ENCODE measurements around the gene NINJ1. TPM values are rescaled to one million over a fixed set of nuclear protein-coding genes. Genes with fewer than 3 reads are reported as not detected.
A peak's percentile ranks its signal among the peaks of the same experiment; 100 is the strongest.

Gene NINJ1
- total and polyA plus RNA-seq, 2 of the 8 experiments (the other 6 are each of a cell fraction or from before 2014, with no cell fraction given), result 28.2 to 65.6 TPM

DNA sequence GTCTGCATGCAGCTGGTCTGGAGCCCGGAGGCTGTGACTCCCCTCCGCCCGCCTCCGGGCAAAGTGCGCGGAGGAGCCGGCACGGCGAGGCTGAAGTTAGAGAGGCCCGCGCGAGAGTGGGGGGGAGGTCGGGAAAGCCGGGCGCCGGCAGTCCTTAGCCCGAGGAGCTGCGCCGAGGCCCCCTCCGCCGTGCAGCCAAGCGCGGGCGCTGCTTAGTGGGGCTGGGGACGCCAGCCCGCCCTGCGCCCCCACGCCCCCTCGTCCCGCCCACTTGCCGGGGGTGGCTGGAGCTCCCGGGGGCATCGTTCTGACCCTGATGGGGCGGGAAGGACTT lies 403 bp downstream of the NINJ1 start:
- Histone ChIP-seq H2BK12ac (ENCODE audit: low read depth, low read length) (no peak overlapping the region), H2AK5ac (ENCODE audit: low read depth, low read length) (no peak overlapping the region), H3K79me1 (ENCODE audit: low read depth, low read length) (peaks cover 9% of the 10 kb centered on the region; the same call in 1 of the 2 replicates), H3K23ac (ENCODE audit: insufficient read length) (no peak overlapping the region), H4K91ac (replicated peaks; ENCODE audit: insufficient read length, low read length) (no peak overlapping the region), H2AFZ (ENCODE audit: low read length) (no peak overlapping the region), H3K18ac (ENCODE audit: extremely low read depth, low read length) (no peak overlapping the region; the same call in 1 of the 2 replicates), H4K5ac (ENCODE audit: insufficient read length, low read depth, low read length) (peak overlapping the region; percentile 79), H3K36me3 (ENCODE audit: control insufficient read depth in 2 of 4, insufficient read depth in 4 of 4, low read length in 3 of 4) (no peaks in the 10 kb centered on the region), H3K4ac (replicated peaks; ENCODE audit: insufficient read length, low read depth, low read length) (no peak overlapping the region), H3K23me2 (ENCODE audit: low read depth, low read length) (peaks cover 16% of the 10 kb centered on the region; the same call in 1 of the 2 replicates), H4K20me1 (replicated peaks in 1 of 2; ENCODE audit: control insufficient read depth in 1 of 2, insufficient read depth in 2 of 2, low read length in 2 of 2) (peaks cover 0 to 7% of the 10 kb centered on the region in 2 experiments), H4K8ac (ENCODE audit: extremely low read depth, insufficient read depth, low read length) (no peak overlapping the region; the same call in 1 of the 2 replicates), H3K27ac (ENCODE audit: low read depth, low read length) (peak overlapping the region; percentile 58; the same call in 1 of the 2 replicates), H3K9ac (replicated peaks in 1 of 4; ENCODE audit: extremely low read depth in 1 of 4, low read depth in 3 of 4, low read length in 3 of 4) (peak overlapping the region; percentile 41 to 76 (median 52)), H3K79me2 (ENCODE audit: control insufficient read depth in 1 of 2, insufficient read depth in 2 of 2, low read length in 2 of 2) (peaks cover 0 to 9% of the 10 kb centered on the region in 2 experiments; a peak in 1 of 4 replicates), H3K4me3 (ENCODE audit: extremely low read depth in 1 of 4, insufficient read depth in 2 of 4, low read depth in 3 of 4, low read length in 4 of 4) (peak overlapping the region; percentile 71 to 86 (median 72)), H3K14ac (ENCODE audit: insufficient read length) (no peak overlapping the region), H2BK20ac (ENCODE audit: low read length) (no peak overlapping the region), H3K27me3 (replicated peaks in 1 of 4; ENCODE audit: control insufficient read depth in 3 of 4, extremely low read depth in 1 of 4, insufficient read depth in 3 of 4, low read length in 3 of 4) (peaks cover 0 to 13% (median 10%) of the 10 kb centered on the region in 4 experiments; a peak in 5 of 7 replicates), H3K9me3 (ENCODE audit: insufficient read depth in 2 of 2, low read depth in 1 of 2, low read length in 1 of 2) (no peaks in the 10 kb centered on the region), H3K56ac (replicated peaks; ENCODE audit: insufficient read length, low read depth, low read length) (peak overlapping the region; percentile 60), H2BK5ac (ENCODE audit: low read depth, low read length) (no peak overlapping the region; the same call in 1 of the 2 replicates), H3K4me2 (ENCODE audit: insufficient read depth in 1 of 2, low read depth in 2 of 2, low read length in 2 of 2) (peak overlapping the region; percentile 88 to 89), H2BK120ac (replicated peaks; ENCODE audit: low read depth, low read length) (no peak overlapping the region), H3K4me1 (replicated peaks in 1 of 4; ENCODE audit: control insufficient read depth in 3 of 4, insufficient read depth in 4 of 4, low read length in 3 of 4) (peaks cover 0 to 32% (median 18%) of the 10 kb centered on the region in 4 experiments; a peak in 6 of 7 replicates), H2BK15ac (ENCODE audit: low read length) (no peak overlapping the region)
- DNase-seq (ENCODE audit: low read depth in 1 of 2, low spot score in 2 of 2) (peak in 1 of 2 experiments; percentile 76), FAIRE-seq (no peak)
- 1% methylated on average over 31 of the region's 34 CpGs; no CpG with 5 or more reads in 1 of the 2 experiments for WGBS, 2 experiments (ENCODE audit: extremely low coverage in 1 of 2, insufficient coverage in 1 of 2, insufficient read length in 1 of 2, insufficient replicate concordance in 2 of 2, low coverage in 1 of 2, low lambda C conversion rate in 2 of 2, missing lambda C conversion rate in 1 of 2)
- CTCF ChIA-PET (ENCODE audit: partially characterized antibody), result interaction anchor here (1.1 to 3.4 kb wide), 4 partner anchors 16 to 250 kb away, joined by 3 to 11 read pairs (median 6); no protein-coding TSS in a partner anchor
- POLR2A ChIA-PET (ENCODE audit: partially characterized antibody), result interaction anchor here (1.1 to 1.8 kb wide), 6 partner anchors 9 to 37 kb away, joined by 3 to 9 read pairs (median 6); partner anchors contain the start of gene CARD19
- TF ChIP-seq TAF1 (IDR thresholded peaks at IDR 0.05; ENCODE audit: low read depth, low read length), result peak; percentile 54

All from H1 (cell line).